ENCODE data around the gene LAMTOR4. TPM values are rescaled to one million over a fixed set of nuclear protein-coding genes. Genes with fewer than 3 reads are reported as not detected.

Gene LAMTOR4
- total and polyA plus RNA-seq, 7 experiments from 2014 or later: 132 to 555 (median 192) TPM

DNA sequence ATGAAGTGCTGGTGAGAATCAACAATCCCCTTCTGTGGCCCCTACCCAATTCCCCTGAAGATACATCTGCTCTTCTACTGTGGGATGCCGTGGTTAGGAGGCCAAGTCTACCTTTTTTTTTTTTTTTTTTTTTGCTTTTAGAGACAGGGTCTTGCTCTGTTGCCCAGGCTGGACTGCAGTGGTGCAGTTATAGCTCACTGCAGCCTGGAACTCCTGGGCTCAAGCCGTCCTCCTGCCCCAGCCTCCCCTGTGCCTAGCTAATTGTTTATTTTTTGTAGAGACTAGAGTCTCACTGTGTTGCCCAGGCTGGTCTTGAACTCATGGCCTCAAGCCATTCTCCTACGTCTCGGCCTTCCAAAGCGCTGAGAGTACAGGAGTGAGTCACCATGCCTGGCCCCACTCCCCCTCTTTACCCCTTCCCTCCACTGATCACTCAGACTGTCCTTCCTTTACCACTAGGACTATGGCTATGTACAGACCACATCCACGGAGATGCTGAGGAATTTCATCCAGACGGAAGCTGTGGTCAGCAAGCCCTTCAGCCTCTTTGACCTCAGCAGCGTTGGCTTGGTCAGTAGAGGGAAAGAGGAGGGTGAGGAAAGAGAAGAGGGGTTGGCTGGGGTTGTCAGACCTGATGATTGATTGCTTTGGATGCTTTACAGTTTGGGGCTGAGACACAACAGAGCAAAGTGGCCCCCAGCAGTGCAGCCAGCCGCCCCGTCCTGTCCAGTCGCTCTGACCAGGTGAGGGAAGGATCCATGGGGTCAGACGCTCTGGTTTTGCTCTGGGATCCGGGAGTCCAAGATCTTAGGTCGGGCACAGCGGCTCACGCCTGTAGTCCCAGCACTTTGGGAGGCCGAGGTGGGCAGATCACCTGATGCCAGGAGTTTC, 45.5 kb upstream of the LAMTOR4 start:
- POLR2A ChIA-PET: interaction anchor here (4.6 kb wide), 1 partner anchor 20 kb away, joined by 107 read pairs; the partner anchor contains the start of gene MBLAC1
- H3K36me3 ChIP-seq (ENCODE audit: control insufficient read depth in 2 of 3, insufficient read depth in 3 of 3, low read length in 3 of 3): peaks cover 7 to 41% (median 16%) of the 10 kb centered on the region in 3 experiments
- no peak overlapping the region for H3K4me3 ChIP-seq (ENCODE audit: low read length)
- no peak overlapping the region for H3K27ac ChIP-seq (ENCODE audit: low read depth, low read length)
- CTCF ChIA-PET: interaction anchor here (0.6 kb wide), 1 partner anchor 106 kb away, joined by 4 read pairs; no protein-coding TSS in a partner anchor
- Mint-ChIP-seq H3K4me3 (peak overlapping the region; percentile 58 to 95 (median 89)), H3K36me3 (peaks cover 10 to 23% (median 17%) of the 10 kb centered on the region in 5 donors), H3K27me3 (no peaks in the 10 kb centered on the region), H3K9me3 (peaks cover 0 to 5% (median 0%) of the 10 kb centered on the region in 11 donors), H3K4me1 (peaks cover 21 to 35% (median 31%) of the 10 kb centered on the region in 7 donors), H3K27ac (peak overlapping the region in 8 of 9 donors; percentile 9 to 86 (median 74))
- H3K27me3 ChIP-seq (ENCODE audit: control insufficient read depth in 2 of 2, insufficient read depth in 2 of 2, low read length in 2 of 2): no peaks in the 10 kb centered on the region
- DNase-seq (no peak), ATAC-seq (no peak)
- H3K4me1 ChIP-seq (ENCODE audit: control insufficient read depth in 2 of 2, insufficient read depth in 2 of 2, low read length in 2 of 2): peaks cover 17 to 20% of the 10 kb centered on the region in 2 donors
- no peaks in the 10 kb centered on the region for H3K9me3 ChIP-seq (ENCODE audit: control insufficient read depth in 2 of 3, low read length in 3 of 3)
- intact Hi-C loops (cut with micrococcal nuclease): loop anchor here (5.0 to 10.0 kb wide), 5 partner anchors 482 to 1139 kb away; partner anchors contain the start of genes FAM200A (in 1 of the 2), FBXO24 (in 1 of the 2), LRCH4 (in 1 of the 2) and ZKSCAN5 (in 1 of the 2)

DNA sequence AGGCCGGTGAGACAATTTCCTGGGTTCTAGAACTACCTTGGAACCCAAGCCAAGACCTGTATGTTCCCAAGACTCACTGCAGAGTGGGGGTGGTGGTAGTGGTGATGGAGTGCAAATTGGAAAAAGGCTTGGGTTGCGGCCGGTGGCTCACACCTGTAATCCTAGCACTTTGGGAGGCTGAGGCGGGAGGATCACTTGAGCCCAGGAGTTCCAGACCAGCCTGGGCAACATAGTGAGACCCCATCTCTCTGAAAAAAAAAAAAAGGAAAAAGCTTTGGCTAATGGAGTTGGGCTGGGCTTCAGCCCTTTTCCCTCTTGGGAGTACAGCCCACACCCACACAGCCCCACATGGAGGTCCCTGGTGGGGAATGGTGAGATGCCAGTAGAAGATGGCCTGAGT, 43.2 kb upstream of the LAMTOR4 start:
- H3K9me3 ChIP-seq (ENCODE audit: control insufficient read depth in 2 of 3, low read length in 3 of 3): no peaks in the 10 kb centered on the region
- H3K27ac Mint-ChIP-seq: no peak overlapping the region
- peak overlapping the region in 1 of 10 donors; percentile 16 for H3K4me3 Mint-ChIP-seq
- peaks cover 0 to 18% (median 6%) of the 10 kb centered on the region in 5 donors for H3K36me3 Mint-ChIP-seq
- ChIA-PET POLR2A (no interaction called here), CTCF (no interaction called here)
- H3K36me3 ChIP-seq (ENCODE audit: control insufficient read depth in 2 of 3, insufficient read depth in 3 of 3, low read length in 3 of 3): peaks cover 0 to 48% (median 11%) of the 10 kb centered on the region in 3 experiments
- H3K27me3 ChIP-seq (ENCODE audit: control insufficient read depth in 2 of 2, insufficient read depth in 2 of 2, low read length in 2 of 2): no peaks in the 10 kb centered on the region
- intact Hi-C loops (cut with micrococcal nuclease): loop anchor here in 1 of 2 donors (10.0 kb wide), 2 partner anchors 479 to 551 kb away; partner anchors contain the start of genes FAM200A, FBXO24, LRCH4 and ZNF655
- ATAC-seq: no peak
- peaks cover 0 to 15% (median 9%) of the 10 kb centered on the region in 7 donors for H3K4me1 Mint-ChIP-seq
- no peak for DNase-seq
- H3K4me3 ChIP-seq (ENCODE audit: low read length): no peak overlapping the region
- peaks cover 0 to under 1% (median 0%) of the 10 kb centered on the region in 11 donors for H3K9me3 Mint-ChIP-seq
- no peak overlapping the region for H3K27ac ChIP-seq (ENCODE audit: low read depth, low read length)
- no peaks in the 10 kb centered on the region for H3K27me3 Mint-ChIP-seq
- peaks cover 0 to 2% of the 10 kb centered on the region in 2 donors for H3K4me1 ChIP-seq (ENCODE audit: control insufficient read depth in 2 of 2, insufficient read depth in 2 of 2, low read length in 2 of 2)

DNA sequence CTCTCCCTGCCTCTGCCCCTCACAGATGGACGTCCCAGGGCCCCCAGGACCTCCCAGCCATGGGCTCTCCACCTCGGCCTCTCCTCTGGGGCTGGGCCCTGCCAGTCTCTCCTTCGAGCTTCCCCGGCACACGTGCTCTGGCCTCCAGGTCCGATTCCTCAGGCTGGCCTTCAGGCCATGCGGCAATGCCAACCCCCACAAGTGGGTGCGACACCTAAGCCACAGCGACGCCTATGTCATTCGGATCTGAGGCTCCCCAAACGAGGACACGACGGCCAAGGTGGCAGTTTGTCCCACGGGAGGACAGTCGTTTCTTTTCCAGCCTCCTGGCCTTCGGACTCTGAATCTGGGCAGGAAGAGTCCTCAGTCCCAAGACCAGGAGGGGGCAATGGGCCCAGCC, 42.1 kb upstream of the LAMTOR4 start:
- POLR2A ChIA-PET: interaction anchor here (1.6 kb wide), 1 partner anchor 13 kb away, joined by 7 read pairs; the partner anchor contains the start of gene CNPY4

DNA sequence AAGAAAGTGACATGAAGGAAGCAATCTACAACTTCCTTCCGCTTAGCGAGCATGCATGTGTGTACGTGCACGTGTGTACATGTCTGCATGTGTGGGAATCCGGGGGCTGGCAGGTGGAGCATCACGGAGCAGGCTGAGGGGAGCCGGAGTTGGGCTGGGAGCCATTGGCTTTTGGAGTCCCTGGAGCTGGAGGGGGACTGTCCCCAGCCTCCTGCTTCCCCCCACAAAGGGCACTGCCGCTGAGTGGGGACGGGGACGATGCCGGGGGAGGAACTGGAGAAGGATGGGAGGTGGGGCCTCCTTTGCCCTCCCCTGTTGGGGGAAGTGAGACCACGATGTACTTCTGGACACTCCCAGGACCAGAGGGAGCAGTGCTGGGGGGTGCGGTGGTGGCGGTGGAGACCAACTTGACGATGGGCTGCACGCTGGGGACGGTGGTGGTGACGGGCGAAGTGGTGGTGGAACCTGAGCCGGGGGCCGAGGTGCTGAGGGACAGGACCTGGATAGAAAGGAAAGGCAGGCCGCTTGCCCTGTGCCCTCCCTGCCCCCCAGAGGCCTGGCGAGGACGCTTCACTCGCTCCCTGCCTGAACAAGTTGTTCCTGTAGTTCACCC, 41.5 kb upstream of the LAMTOR4 start:
- H3K27me3 Mint-ChIP-seq: no peaks in the 10 kb centered on the region
- no peak for DNase-seq
- Histone ChIP-seq H3K4me3 (ENCODE audit: low read length) (no peak overlapping the region), H3K9me3 (ENCODE audit: control insufficient read depth in 2 of 3, low read length in 3 of 3) (no peaks in the 10 kb centered on the region), H3K4me1 (ENCODE audit: control insufficient read depth in 2 of 2, insufficient read depth in 2 of 2, low read length in 2 of 2) (peaks cover 0 to 2% of the 10 kb centered on the region in 2 donors), H3K36me3 (ENCODE audit: control insufficient read depth in 2 of 3, insufficient read depth in 3 of 3, low read length in 3 of 3) (peaks cover 0 to 60% (median 18%) of the 10 kb centered on the region in 3 experiments), H3K27me3 (ENCODE audit: control insufficient read depth in 2 of 2, insufficient read depth in 2 of 2, low read length in 2 of 2) (no peaks in the 10 kb centered on the region), H3K27ac (ENCODE audit: low read depth, low read length) (no peak overlapping the region)
- H3K27ac Mint-ChIP-seq: no peak overlapping the region
- ChIA-PET CTCF (no interaction called here), POLR2A (interaction anchor here (1.6 kb wide), 1 partner anchor 13 kb away, joined by 7 read pairs; the partner anchor contains the start of gene CNPY4)
- H3K36me3 Mint-ChIP-seq: peaks cover 0 to 22% (median 6%) of the 10 kb centered on the region in 5 donors
- H3K4me1 Mint-ChIP-seq: peaks cover 0 to 15% (median 9%) of the 10 kb centered on the region in 7 donors
- H3K9me3 Mint-ChIP-seq: no peaks in the 10 kb centered on the region
- no peak overlapping the region for H3K4me3 Mint-ChIP-seq
- intact Hi-C loops (cut with micrococcal nuclease): loop anchor here in 1 of 2 donors (10.0 kb wide), 2 partner anchors 478 to 552 kb away; partner anchors contain the start of genes FAM200A, FBXO24, LRCH4 and ZNF655
- no peak for ATAC-seq

More for the DNA sequence above, 42.1 kb upstream of the LAMTOR4 start:
- Histone ChIP-seq H3K27me3 (ENCODE audit: control insufficient read depth in 2 of 2, insufficient read depth in 2 of 2, low read length in 2 of 2) (no peaks in the 10 kb centered on the region), H3K27ac (ENCODE audit: low read depth, low read length) (no peak overlapping the region), H3K4me3 (ENCODE audit: low read length) (no peak overlapping the region), H3K36me3 (ENCODE audit: control insufficient read depth in 2 of 3, insufficient read depth in 3 of 3, low read length in 3 of 3) (peaks cover 0 to 54% (median 17%) of the 10 kb centered on the region in 3 experiments), H3K4me1 (ENCODE audit: control insufficient read depth in 2 of 2, insufficient read depth in 2 of 2, low read length in 2 of 2) (peaks cover 0 to 2% of the 10 kb centered on the region in 2 donors), H3K9me3 (ENCODE audit: control insufficient read depth in 2 of 3, low read length in 3 of 3) (no peaks in the 10 kb centered on the region)
- intact Hi-C loops (cut with micrococcal nuclease): loop anchor here in 1 of 2 donors (10.0 kb wide), 2 partner anchors 478 to 552 kb away; partner anchors contain the start of genes FAM200A, FBXO24, LRCH4 and ZNF655
- H3K36me3 Mint-ChIP-seq: peaks cover 0 to 22% (median 6%) of the 10 kb centered on the region in 5 donors
- no peak overlapping the region for H3K4me3 Mint-ChIP-seq
- no peaks in the 10 kb centered on the region for H3K9me3 Mint-ChIP-seq
- CTCF ChIA-PET: no interaction called here
- no peak for ATAC-seq
- DNase-seq: no peak
- peaks cover 0 to 15% (median 9%) of the 10 kb centered on the region in 7 donors for H3K4me1 Mint-ChIP-seq
- H3K27me3 Mint-ChIP-seq: no peaks in the 10 kb centered on the region
- no peak overlapping the region for H3K27ac Mint-ChIP-seq

DNA sequence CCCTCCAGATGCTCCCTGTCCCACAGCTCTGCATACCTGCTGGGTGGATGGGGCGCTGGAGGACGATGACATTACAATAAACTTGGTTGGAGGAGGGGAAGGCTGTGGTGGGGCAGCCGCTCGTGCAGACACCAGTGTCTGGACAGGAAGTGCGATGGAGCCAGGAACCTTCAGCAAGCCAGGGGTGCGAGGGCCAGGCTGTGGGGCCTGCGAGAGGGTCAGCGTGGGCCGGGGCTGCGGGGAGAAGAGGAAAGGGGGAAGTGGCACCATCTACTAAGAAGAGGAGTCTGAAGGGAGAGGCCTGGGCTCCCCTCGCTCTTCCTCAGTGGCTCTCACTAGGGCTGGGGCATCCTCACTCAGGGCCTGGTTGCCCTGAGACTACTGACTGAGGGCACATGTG, 40.8 kb upstream of the LAMTOR4 start:
- Mint-ChIP-seq H3K4me1 (peaks cover 0 to 9% (median 4%) of the 10 kb centered on the region in 7 donors), H3K27me3 (no peaks in the 10 kb centered on the region), H3K36me3 (peaks cover 0 to 25% (median 6%) of the 10 kb centered on the region in 5 donors), H3K27ac (no peak overlapping the region), H3K4me3 (no peak overlapping the region), H3K9me3 (no peaks in the 10 kb centered on the region)
- POLR2A ChIA-PET: interaction anchor here (1.6 kb wide), 1 partner anchor 12 kb away, joined by 7 read pairs; the partner anchor contains the start of gene CNPY4
- intact Hi-C loops (cut with micrococcal nuclease): loop anchor here in 1 of 2 donors (10.0 kb wide), 2 partner anchors 477 to 553 kb away; partner anchors contain the start of genes FAM200A, FBXO24, LRCH4 and ZNF655
- CTCF ChIA-PET: no interaction called here
- ATAC-seq: no peak
- Histone ChIP-seq H3K27me3 (ENCODE audit: control insufficient read depth in 2 of 2, insufficient read depth in 2 of 2, low read length in 2 of 2) (no peaks in the 10 kb centered on the region), H3K36me3 (ENCODE audit: control insufficient read depth in 2 of 3, insufficient read depth in 3 of 3, low read length in 3 of 3) (peaks cover 0 to 66% (median 18%) of the 10 kb centered on the region in 3 experiments), H3K27ac (ENCODE audit: low read depth, low read length) (no peak overlapping the region), H3K9me3 (ENCODE audit: control insufficient read depth in 2 of 3, low read length in 3 of 3) (no peaks in the 10 kb centered on the region), H3K4me1 (ENCODE audit: control insufficient read depth in 2 of 2, insufficient read depth in 2 of 2, low read length in 2 of 2) (no peaks in the 10 kb centered on the region), H3K4me3 (ENCODE audit: low read length) (no peak overlapping the region)
- no peak for DNase-seq
